Trophoblast cell (in vitro differentiated cells and primary cell): Measurements from ENCODE around the gene ETV3.

ENCODE experiments used
- DNase-seq, 2 donors: peaks; one replicate each; pipeline ENCODE4 v3.0.0-alpha.2; 2016
- H2AFZ ChIP-seq: 2 replicates; pipeline ENCODE4 v1.6.1; 2013; ENCODE audit warnings: low read length, moderate library complexity, mild to moderate bottlenecking; ENCODE audit not compliant: insufficient read depth, poor library complexity
- H2AK5ac ChIP-seq: 2 replicates; pipeline ENCODE4 v1.6.1; 2013; ENCODE audit warnings: mild to moderate bottlenecking, low read length
- H2BK120ac ChIP-seq: 2 replicates; pipeline ENCODE4 v1.6.1; 2013; ENCODE audit warnings: low read length, mild to moderate bottlenecking, moderate library complexity; ENCODE audit not compliant: insufficient read depth, poor library complexity
- H2BK12ac ChIP-seq: 2 replicates; pipeline ENCODE4 v1.6.1; 2013; ENCODE audit warnings: mild to moderate bottlenecking, low read length, moderate library complexity
- H2BK5ac ChIP-seq: 2 replicates; pipeline ENCODE4 v1.6.1; 2013; ENCODE audit warnings: low read length, low read depth, moderate library complexity, mild to moderate bottlenecking; ENCODE audit not compliant: poor library complexity
- H3K14ac ChIP-seq: 2 replicates; pipeline ENCODE4 v1.6.1; 2013; ENCODE audit warnings: mild to moderate bottlenecking, low read length
- H3K18ac ChIP-seq: 2 replicates; pipeline ENCODE4 v1.6.1; 2013; ENCODE audit warnings: mild to moderate bottlenecking, low read length
- H3K23ac ChIP-seq: 2 replicates; pipeline ENCODE4 v1.6.1; 2013; ENCODE audit warnings: low read length
- H3K27ac ChIP-seq: 2 replicates; pipeline ENCODE4 v1.5.1; 2013; ENCODE audit warnings: low read depth, mild to moderate bottlenecking, inconsistent platforms, low read length, moderate library complexity
- H3K27me3 ChIP-seq: 2 replicates; pipeline ENCODE4 v1.6.1; 2013; ENCODE audit warnings: inconsistent platforms, mild to moderate bottlenecking, low read length, moderate library complexity; ENCODE audit not compliant: insufficient read depth
- H3K36me3 ChIP-seq, 2 experiments: 1 replicate in 1 of 2; 2 replicates in 1 of 2; pipeline ENCODE4 v1.6.1; 2013; ENCODE audit warnings: low read length in 2 of 2, mild to moderate bottlenecking in 2 of 2, moderate library complexity in 1 of 2; ENCODE audit not compliant: insufficient read depth in 2 of 2, control insufficient read depth in 1 of 2
- H3K4ac ChIP-seq: 2 replicates; pipeline ENCODE4 v1.6.1; 2013; ENCODE audit warnings: low read depth, mild to moderate bottlenecking, low read length, moderate library complexity
- H3K4me1 ChIP-seq, 2 experiments: 1 replicate in 1 of 2; 2 replicates in 1 of 2; pipeline ENCODE4 v1.6.1; 2013; ENCODE audit warnings: low read length in 2 of 2, mild to moderate bottlenecking in 2 of 2, moderate library complexity in 1 of 2; ENCODE audit not compliant: insufficient read depth in 2 of 2, control insufficient read depth in 1 of 2
- H3K4me2 ChIP-seq: 2 replicates; pipeline ENCODE4 v1.6.1; 2013; ENCODE audit warnings: inconsistent platforms, mild to moderate bottlenecking, low read length, moderate library complexity
- H3K4me3 ChIP-seq: 2 replicates; pipeline ENCODE4 v1.5.1; 2013; ENCODE audit warnings: mild to moderate bottlenecking, low read depth, low read length, inconsistent platforms
- H3K79me1 ChIP-seq: one replicate; pipeline ENCODE4 v1.6.1; 2013; ENCODE audit warnings: low read length
- H3K79me2 ChIP-seq: 2 replicates; pipeline ENCODE4 v1.6.1; 2013; ENCODE audit warnings: low read length, mild to moderate bottlenecking; ENCODE audit not compliant: control insufficient read depth, insufficient read depth, poor library complexity
- H3K9ac ChIP-seq: 2 replicates; pipeline ENCODE4 v1.6.1; 2013; ENCODE audit warnings: mild to moderate bottlenecking, low read length
- H3K9me3 ChIP-seq: 2 replicates; pipeline ENCODE4 v1.6.1; 2013; ENCODE audit warnings: low read depth, mild to moderate bottlenecking, control low read depth, inconsistent platforms, low read length; ENCODE audit not compliant: insufficient read depth
- H4K12ac ChIP-seq: 2 replicates; pipeline ENCODE4 v1.6.1; 2013; ENCODE audit warnings: low read depth, mild to moderate bottlenecking, low read length, moderate library complexity
- H4K8ac ChIP-seq: 2 replicates; pipeline ENCODE4 v1.6.1; 2013; ENCODE audit warnings: low read depth, mild to moderate bottlenecking, low read length, moderate library complexity
- H4K91ac ChIP-seq: one replicate; pipeline ENCODE4 v1.6.1; 2013; ENCODE audit warnings: low read depth, mild to moderate bottlenecking, low read length, moderate library complexity
- WGBS: extraction: QIAGEN DNeasy Blood & Tissue Kit; methylation state at CpG from one replicate; pipeline ENCODE4 v1.1.7; 2013; ENCODE audit warnings: missing lambda C conversion rate; ENCODE audit not compliant: insufficient read length, insufficient coverage; ENCODE audit errors: extremely low coverage; 5-methylcytosine and 5-hydroxymethylcytosine counted together

The ETV3 gene

DNA sequence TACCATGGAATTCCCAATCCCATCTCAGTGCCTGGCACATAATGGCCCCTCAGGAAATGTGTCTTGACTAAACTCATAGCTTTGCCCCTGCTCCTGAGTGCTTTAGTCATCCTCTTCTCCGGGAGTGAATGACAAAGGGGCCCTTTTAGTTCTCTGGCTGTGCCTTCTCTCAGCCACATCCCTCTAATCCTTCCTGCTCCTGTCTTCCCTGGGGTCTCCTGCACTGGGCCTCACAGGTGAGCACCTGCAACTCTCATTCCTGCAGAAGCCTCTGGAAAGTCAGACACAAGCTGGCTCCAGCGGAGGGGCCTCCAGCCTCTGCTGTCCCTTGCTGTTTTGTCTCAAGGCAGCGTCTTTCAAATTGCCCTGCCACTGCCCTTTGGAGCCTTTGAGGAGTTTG lies 24.6 kb downstream of the ETV3 start:
- Histone ChIP-seq H3K27ac (no peak overlapping the region), H3K4me1 (peaks cover 9 to 10% of the 10 kb centered on the region in 2 experiments), H3K27me3 (peaks cover 3% of the 10 kb centered on the region), H3K79me1 (no peaks in the 10 kb centered on the region), H3K14ac (no peak overlapping the region), H2AK5ac (no peak overlapping the region), H2AFZ (no peak overlapping the region), H3K9ac (no peak overlapping the region), H3K4ac (no peak overlapping the region), H3K79me2 (no peaks in the 10 kb centered on the region), H2BK12ac (no peak overlapping the region), H4K91ac (no peak overlapping the region), H3K18ac (no peak overlapping the region), H3K9me3 (peaks cover 4% of the 10 kb centered on the region), H3K4me3 (no peak overlapping the region), H3K36me3 (no peaks in the 10 kb centered on the region), H4K8ac (no peak overlapping the region), H3K4me2 (no peak overlapping the region), H4K12ac (no peak overlapping the region), H2BK120ac (no peak overlapping the region), H3K23ac (no peak overlapping the region), H2BK5ac (no peak overlapping the region)
- WGBS, result no CpG with 5 or more reads among the region's 3 CpGs
- no peak for DNase-seq

DNA sequence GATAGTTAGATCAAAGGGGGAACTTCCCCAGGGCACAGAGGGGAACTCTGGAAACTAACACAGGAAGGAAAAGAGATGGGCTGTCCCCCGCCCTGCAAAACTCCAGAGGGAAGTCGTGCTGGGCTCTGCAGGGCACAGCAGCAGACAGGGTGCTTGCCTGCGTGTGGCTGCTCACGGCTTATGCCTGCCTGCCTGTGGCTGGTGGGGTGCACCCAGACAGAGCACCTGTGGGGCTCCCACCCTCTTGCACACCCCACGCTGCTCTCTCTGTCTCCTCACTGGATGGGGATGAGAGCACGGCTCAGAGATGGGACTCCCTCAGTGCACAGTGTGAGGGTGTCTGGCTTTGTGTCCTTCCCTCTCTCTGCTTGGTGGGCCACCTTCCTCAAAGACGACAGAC lies 25.1 kb downstream of the ETV3 start:
- Histone ChIP-seq H3K27me3 (peaks cover 3% of the 10 kb centered on the region), H3K4ac (no peak overlapping the region), H4K8ac (no peak overlapping the region), H3K79me1 (no peaks in the 10 kb centered on the region), H3K18ac (no peak overlapping the region), H3K4me1 (peaks cover 9 to 10% of the 10 kb centered on the region in 2 experiments), H3K36me3 (no peaks in the 10 kb centered on the region), H3K14ac (no peak overlapping the region), H2AK5ac (no peak overlapping the region), H3K79me2 (no peaks in the 10 kb centered on the region), H4K91ac (no peak overlapping the region), H3K9ac (no peak overlapping the region), H4K12ac (no peak overlapping the region), H3K9me3 (peaks cover 4% of the 10 kb centered on the region), H3K27ac (no peak overlapping the region), H2BK12ac (no peak overlapping the region), H3K4me2 (no peak overlapping the region), H3K23ac (no peak overlapping the region), H2BK5ac (no peak overlapping the region), H2BK120ac (no peak overlapping the region), H2AFZ (no peak overlapping the region), H3K4me3 (no peak overlapping the region)
- DNase-seq, result no peak
- WGBS, result no CpG with 5 or more reads among the region's 7 CpGs

DNA sequence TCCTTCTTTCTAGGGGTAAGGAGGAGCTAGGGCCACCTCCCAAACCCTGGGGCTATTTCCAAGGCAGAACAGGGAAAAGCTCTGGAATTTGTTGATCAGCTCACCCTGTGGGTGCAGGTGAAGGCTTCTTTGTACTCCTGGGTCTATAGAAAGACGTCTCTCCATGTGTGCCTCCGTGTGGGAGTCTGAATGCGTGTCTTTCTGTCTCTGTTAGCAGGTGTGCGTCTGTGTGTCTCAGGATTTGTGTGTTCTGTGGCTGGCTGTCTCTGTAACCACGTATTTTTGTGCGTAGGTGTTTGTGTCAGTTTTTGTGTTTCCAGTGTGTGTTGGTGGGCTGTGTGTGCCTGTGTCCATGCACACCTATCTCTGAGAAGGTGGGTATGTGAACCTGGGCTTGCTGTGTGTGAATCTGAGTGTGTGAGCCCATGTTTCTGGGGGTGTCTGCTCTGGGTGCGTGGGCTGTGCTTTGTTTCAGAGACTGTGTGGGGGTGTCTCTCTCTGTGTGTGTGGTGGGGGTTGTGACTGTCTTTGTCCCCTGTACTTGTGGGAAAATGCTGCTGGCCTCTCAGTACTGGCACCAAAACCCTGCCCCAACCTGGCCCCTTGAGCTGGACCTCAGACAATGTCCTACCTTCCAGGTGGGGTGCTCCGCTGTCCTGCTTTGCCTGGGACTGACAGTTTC lies 25.9 kb downstream of the ETV3 start:
- Histone ChIP-seq H3K23ac (no peak overlapping the region), H3K4ac (no peak overlapping the region), H2BK12ac (no peak overlapping the region), H4K12ac (no peak overlapping the region), H3K79me1 (no peaks in the 10 kb centered on the region), H3K4me1 (peaks cover 9 to 10% of the 10 kb centered on the region in 2 experiments), H3K9ac (no peak overlapping the region), H2BK5ac (no peak overlapping the region), H3K79me2 (no peaks in the 10 kb centered on the region), H2BK120ac (no peak overlapping the region), H3K14ac (no peak overlapping the region), H2AFZ (no peak overlapping the region), H2AK5ac (no peak overlapping the region), H3K18ac (no peak overlapping the region), H3K9me3 (peaks cover 4% of the 10 kb centered on the region), H3K27ac (no peak overlapping the region), H3K4me2 (no peak overlapping the region), H4K91ac (no peak overlapping the region), H3K27me3 (peaks cover 3% of the 10 kb centered on the region), H4K8ac (no peak overlapping the region), H3K4me3 (no peak overlapping the region), H3K36me3 (no peaks in the 10 kb centered on the region)
- no CpG with 5 or more reads among the region's 8 CpGs for WGBS
- DNase-seq, result no peak

DNA sequence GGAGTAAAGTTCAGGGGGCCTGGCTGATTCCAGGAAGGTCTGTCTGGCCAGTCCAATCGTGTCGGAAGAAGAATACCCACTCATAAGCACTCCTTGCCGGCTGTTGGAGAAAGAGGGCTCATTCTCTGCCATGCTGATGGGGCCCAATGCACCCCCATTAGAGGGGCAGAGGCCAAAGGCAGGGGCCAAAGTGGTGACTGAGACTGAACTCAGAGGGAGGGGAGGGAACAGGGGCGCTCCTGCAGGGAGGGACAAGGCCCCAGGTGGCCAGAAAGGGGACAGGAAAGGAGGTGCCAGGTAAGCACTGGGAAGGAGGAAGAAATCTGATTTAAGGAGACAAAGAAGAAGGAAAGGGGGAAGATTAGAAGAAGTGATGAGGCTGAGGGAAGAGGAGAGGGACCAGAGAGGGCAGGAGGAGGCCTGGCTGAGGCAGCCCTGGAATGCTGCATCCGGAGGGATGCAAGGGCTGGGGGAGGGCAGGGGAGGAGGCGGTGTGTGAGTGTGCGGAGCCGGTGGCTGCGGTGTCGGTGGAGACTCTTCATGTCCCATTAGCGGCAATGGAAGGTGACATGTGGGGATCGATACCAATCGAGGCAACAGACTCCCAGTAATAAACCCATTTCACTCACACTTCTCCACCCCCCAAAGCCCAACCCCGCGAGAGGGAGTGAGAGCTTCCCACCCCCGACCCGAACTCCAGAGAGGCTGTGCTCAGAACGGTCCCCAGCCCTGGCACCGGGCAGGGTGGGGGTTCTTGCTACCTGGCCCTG lies 26.6 kb downstream of the ETV3 start:
- Histone ChIP-seq H3K18ac (no peak overlapping the region), H3K14ac (no peak overlapping the region), H3K4ac (no peak overlapping the region), H3K9ac (no peak overlapping the region), H3K4me3 (peak overlapping the region; percentile 5), H2BK12ac (no peak overlapping the region), H3K79me2 (no peaks in the 10 kb centered on the region), H3K4me2 (no peak overlapping the region), H4K12ac (no peak overlapping the region), H3K23ac (no peak overlapping the region), H3K4me1 (peaks cover 9 to 10% of the 10 kb centered on the region in 2 experiments), H4K91ac (no peak overlapping the region), H3K27me3 (peaks cover 3% of the 10 kb centered on the region), H2AFZ (no peak overlapping the region), H3K79me1 (no peaks in the 10 kb centered on the region), H3K9me3 (peaks cover 4% of the 10 kb centered on the region), H4K8ac (no peak overlapping the region), H2BK5ac (no peak overlapping the region), H3K36me3 (no peaks in the 10 kb centered on the region), H2BK120ac (no peak overlapping the region), H3K27ac (no peak overlapping the region), H2AK5ac (no peak overlapping the region)
- DNase-seq, result no peak
- no CpG with 5 or more reads among the region's 19 CpGs for WGBS
